HG03442 (cell line): ENCODE data around the gene CES4A.
"Not testable (repeated sequence)": the region's sequence is repeated elsewhere in the genome, so short reads cannot be mapped to it uniquely, and the experiment has no call there.

Source experiments
- ATAC-seq: cut with Tn5 transposase; IDR thresholded peaks from one replicate; pipeline ENCODE4 v1.9.1; 2021; ENCODE audit warnings: mild to moderate bottlenecking, moderate library complexity; ENCODE audit not compliant: unreplicated experiment

CES4A gene

DNA sequence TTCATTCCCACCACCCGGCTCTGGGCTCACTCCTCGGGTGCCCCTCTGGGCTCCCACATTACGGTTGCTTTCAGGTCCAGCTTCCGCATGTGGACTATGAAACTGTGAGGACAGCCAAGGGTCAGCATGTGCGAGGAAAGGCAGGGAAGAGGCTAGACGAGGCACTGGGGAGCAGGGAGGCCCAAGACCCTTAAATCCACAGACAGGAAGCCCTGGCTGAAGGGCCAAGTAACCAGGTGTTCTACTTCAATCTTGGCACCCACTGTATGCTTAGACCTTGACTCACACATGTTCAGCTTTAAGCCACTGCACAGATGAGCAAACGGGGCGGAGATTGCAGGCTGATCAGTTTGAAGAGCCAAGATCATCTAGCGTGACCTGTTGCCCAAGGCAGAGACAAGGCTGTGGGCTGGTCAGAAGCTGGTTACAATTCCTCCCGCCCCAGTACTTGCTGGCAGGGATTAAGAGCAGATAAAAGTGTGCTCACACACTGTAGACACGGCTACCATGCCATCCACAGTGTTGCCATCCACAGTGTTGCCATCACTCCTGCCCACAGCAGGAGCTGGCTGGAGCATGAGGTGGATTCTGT, at the start of gene CES4A:
Gene CES4A, plus strand, starts transcription at position 393 of the 592 bp plus-strand sequence. Its CDS starts 184 bp downstream, at position 577.
- no peak for ATAC-seq

- ATAC-seq, result no peak
These were observed 49.0 kb upstream of the CES4A start for GRCh38 chr16:66939366-66939765.

GRCh38 chr16:66940236-66940635, 48.2 kb upstream of the CES4A start:
- no peak for ATAC-seq

- no peak for ATAC-seq
These were observed 45.4 kb upstream of the CES4A start for GRCh38 chr16:66942981-66943380.

- ATAC-seq, result no peak
These were observed 44.8 kb upstream of the CES4A start for GRCh38 chr16:66943426-66944053.

DNA sequence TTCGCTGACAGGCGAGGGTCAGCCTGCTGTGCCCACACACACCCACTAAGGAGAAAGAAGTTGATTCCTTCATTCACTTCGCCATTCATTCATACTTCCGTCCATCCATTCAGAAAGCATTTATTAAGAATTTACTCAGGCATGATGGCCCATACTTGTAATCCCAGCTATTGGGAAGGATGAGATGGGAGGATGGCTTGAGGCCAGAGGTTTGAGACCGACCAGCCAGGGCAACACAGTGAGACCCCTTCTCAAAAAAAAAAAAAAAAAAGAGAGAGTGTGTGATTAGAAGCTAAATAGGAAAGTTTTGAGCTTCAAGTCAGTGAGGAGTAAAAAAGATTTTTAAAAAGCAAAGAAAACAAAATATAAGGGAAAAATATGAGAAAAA, 44.3 kb upstream of the CES4A start:
- ATAC-seq, result no peak

DNA sequence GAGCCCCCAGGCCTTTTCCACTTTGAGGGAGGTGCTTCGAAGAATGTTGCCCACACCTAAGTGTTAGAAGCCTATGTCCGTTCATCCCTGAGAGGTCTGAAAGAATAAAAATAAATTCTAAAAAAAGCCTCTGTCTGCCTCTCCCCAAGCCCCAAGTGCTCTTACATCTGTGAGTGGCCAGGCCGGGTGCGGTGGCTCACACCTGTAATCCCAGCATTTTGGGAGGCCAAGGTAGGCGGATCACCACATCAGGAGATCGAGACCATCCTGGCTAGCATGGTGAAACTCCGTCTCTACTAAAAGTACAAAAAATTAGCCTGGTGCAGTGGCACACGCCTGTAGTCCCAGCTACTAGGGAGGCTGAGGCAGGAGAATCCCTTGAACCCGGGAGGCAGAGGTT, 43.4 kb upstream of the CES4A start:
- not testable (repeated sequence) for ATAC-seq

- ATAC-seq, result no peak
These were observed 42.5 kb upstream of the CES4A start for GRCh38 chr16:66945939-66946338.

DNA sequence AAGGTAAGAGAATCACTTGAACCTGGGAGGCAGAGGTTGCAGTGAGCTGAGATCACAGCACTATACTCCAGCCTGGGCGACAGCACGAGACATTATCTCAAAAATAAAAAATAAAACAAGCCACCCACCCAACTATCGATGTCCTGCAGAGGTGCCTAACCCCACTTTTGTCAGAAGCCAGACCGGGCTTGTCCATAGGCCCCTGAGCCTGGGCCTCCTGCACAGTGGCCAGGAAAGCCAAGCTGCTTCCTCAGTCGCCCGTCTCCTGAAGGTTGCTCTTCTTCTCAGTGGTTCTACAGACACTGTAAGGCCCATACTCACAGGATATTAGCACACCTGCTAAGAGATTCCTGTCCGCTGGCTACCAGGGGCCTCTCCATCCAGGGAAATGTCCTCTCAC, 41.8 kb upstream of the CES4A start:
- ATAC-seq, result no peak

- no peak for ATAC-seq
These were observed 41.5 kb upstream of the CES4A start for GRCh38 chr16:66946974-66947301.

- no peak for ATAC-seq
These were observed 40.9 kb upstream of the CES4A start for GRCh38 chr16:66947302-66948065.

- no peak for ATAC-seq
These were observed 40.1 kb upstream of the CES4A start for GRCh38 chr16:66948134-66948836.

DNA sequence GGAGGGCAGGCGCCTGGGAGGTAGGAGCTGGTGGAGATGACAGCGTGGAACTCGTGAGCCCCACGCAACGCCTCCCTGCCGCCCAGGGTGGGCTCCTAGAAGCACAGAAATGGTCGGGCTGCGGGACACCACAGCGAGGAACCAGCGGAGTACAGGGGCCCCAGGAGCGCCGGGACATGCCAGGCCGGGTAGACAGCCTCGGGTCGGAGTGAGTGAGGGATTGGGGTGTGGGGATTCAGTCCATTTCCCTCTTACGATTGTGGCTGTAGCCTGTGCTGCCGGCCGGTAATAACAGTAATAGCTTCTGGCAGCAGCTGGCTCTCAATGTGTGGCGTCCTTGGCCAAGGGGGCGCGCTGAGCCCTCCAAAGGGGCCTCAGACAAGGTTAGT, 39.6 kb upstream of the CES4A start:
- no peak for ATAC-seq

DNA sequence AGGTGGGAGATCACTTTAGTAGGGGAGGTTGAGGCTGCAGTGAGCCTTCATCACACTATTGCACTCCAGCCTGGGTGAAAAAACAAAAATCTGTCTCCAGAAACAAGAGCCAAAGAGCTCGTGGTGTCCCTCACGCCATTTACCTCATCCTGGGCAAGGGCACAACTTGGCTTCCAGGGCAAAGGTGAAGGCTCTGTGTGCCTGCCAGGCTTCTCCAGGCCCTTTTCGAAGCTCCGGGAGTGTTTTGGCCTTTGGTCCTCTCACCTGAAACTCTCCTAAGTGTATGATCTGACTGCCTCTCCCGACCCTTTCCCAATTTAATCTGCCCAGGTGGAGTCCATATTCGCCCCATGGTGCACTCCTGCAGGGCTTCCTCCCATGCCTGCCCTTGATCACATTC, 38.9 kb upstream of the CES4A start:
- no peak for ATAC-seq

- ATAC-seq, result no peak
These were observed 38.0 kb upstream of the CES4A start for GRCh38 chr16:66950437-66950836.

GRCh38 chr16:66950971-66951790, 37.2 kb upstream of the CES4A start:
- no peak for ATAC-seq

DNA sequence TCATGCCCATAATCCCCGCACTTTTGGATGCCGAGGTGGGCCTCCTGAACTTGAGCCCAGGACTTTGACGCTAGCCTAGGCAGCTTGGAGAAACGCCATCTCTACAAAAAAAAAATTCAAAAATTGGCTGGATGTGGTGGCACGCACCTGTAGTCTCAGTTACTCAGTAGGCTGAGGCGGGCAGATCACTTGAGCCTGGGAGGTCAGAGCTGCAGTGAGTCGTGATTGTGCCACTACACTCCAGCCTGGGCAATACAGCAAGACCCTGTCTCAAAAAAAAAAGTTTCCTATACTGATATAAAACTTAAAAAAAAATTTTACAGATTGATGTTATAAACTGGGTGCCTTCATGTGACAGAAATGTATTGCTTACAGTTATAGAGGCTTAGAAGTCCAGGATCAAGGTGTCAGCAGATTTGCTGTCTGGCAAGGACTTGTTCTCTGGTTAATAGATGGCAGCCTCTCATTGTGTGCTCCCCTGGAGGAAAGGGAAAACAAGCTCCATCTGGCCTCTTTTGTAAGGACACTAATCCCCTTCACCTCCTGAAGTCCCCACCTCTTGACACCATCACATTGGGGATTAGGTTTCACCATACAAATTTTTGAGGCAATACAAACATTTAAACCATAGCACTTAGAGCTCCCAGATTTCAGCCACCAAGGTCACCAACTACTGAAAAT, 35.8 kb upstream of the CES4A start:
- ATAC-seq, result no peak

DNA sequence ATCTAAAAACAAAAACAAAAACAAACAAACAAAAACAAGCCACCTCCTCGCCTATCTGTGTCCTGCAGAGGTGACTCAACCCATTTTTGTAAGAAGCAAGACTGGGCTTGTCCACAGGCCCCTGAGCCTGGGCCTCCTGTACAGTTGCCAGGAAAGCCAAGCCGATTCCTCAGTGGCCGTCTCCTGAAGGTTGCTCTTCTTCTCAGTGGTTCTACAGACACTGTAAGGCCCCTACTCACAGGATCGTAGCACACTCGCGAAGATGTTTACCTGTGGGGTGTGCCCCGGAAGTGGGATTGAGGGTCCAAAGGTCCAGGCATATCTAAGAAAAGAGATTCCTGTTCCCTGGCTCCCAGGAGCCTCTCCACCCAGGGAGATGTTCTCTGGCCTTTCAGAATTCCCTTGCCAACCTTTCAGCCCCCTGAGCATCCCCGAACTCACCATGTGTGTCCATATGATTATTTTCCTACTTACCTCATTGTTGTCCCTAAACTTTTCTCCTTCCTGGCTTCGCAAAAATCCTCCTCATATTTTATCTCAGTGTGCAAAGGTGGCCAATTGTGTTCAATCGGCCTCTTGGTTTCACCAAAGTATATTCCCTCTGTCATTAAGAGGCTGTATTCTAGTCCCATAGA, 34.8 kb upstream of the CES4A start:
- ATAC-seq, result no peak

- ATAC-seq, result no peak
These were observed 34.2 kb upstream of the CES4A start for GRCh38 chr16:66954097-66954659.
